Erythroblast (primary cell): ENCODE measurements around the gene DYNC1I1.

Source experiments
- GATA1 ChIP-seq: IDR thresholded peaks from 2 replicates; pipeline ENCODE4 v1.6.1; 2011; ENCODE audit warnings: low read depth, mild to moderate bottlenecking, control low read depth, low read length, moderate library complexity
- POLR2A ChIP-seq: IDR thresholded peaks from 2 replicates; pipeline ENCODE4 v1.6.1; 2011; ENCODE audit warnings: mild to moderate bottlenecking, low read length

DNA sequence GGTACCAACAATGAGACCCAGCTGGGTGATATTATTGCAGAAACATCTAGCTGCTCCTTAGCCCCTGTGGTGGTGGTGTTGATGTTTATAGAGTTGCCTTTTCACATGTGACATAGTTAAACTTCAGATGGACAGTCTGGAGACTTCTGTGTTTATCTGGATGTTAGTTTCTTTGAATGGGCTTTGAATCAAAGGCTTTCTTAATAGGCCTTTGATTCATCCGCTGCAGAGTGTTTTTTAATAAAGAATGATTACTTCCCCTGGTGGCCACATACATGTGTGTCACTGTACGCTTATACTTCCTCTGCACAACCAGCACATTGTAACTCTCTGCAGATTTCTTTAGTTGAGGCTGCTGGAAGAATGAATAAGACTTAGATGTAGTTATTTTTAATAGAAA is 221.0 kb downstream of the DYNC1I1 start:
- TF ChIP-seq GATA1 (no peak), POLR2A (no peak)
